Embryonic facial prominence (tissue), 1 donor: ENCODE results near the gene LBP.
"Not testable (repeated sequence)": the region's sequence is repeated elsewhere in the genome, so short reads cannot be mapped to it uniquely, and the experiment has no call there.

Experiments used
- DNase-seq: peaks from one replicate; pipeline ENCODE4 v3.0.0-alpha.2; 2016; ENCODE audit errors: extremely low spot score

Gene LBP

DNA sequence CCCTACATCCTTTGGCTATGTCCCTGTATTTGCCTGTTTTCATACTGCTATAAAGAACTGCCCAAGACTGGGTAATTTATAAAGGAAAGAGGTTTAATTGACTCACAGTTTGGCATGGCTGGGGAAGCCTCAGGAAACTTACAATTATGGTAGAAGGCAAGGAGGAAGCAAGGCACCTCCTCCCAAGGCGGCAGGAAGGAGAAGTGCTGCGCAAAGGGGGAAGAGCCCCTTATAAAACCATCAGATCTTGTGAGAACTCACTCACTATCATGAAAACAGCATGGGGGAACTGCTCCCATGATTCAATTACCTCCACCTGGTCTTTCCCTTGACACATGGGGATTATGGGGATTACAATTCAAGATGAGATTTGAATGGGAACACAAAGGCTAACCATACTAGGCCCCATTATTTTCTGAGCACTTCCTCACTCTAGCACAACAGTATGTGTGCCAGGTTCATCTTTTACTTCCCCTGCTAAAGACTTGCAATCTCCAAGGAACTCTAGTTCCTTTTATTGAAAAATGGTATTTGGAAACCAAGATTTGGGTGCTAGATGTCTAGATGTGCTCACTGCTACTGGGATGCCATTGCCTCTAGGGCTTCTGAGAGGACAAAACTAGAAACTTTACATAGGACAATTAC, 49.6 kb downstream of the LBP start:
- DNase-seq: not testable (repeated sequence)

DNA sequence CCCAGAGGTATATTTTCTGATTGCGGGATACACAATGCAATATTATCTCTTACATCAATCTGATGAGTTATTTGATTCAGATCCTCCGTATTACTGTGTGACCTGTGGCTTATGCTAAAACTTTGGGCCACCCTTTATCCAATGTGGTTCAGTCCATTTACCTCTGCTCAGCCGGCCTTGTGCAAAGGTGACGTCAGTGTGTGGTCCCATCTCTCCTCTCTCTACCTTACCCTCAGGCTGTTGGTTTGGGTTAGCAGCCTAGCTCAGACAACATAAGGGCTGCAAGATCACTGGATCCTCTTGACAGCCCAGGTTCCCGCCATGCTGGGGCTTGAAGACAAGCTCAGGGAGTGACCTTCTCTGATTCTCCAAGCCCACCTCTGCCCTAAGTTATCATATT, 55.8 kb downstream of the LBP start:
- DNase-seq: no peak

- no peak for DNase-seq
These were observed 56.5 kb downstream of the LBP start for GRCh38 chr20:38402816-38403215.

GRCh38 chr20:38404016-38404415, 57.7 kb downstream of the LBP start:
- DNase-seq: no peak

- DNase-seq: no peak
These were observed 58.9 kb downstream of the LBP start for GRCh38 chr20:38405132-38405531.

- no peak for DNase-seq
These were observed 60.2 kb downstream of the LBP start for GRCh38 chr20:38406476-38406875.

DNA sequence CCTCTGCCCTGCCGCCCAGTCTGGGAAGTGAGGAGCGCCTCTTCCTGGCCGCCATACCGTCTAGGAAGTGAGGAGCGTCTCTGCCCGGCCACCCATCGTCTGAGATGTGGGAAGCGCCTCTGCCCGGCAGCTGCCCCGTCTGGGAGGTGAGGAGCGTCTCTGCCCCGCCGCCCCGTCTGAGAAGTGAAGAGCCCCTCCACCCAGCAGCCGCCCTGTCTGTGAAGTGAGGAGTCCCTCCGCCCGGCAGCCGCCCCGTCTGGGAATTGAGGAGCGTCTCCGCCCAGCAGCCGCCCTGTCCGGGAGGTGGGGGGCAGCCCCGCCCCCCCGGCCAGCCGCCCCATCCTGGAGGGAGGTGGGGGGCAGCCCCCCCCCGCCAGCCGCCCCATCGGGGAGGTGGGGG, 61.0 kb downstream of the LBP start:
- no peak for DNase-seq

DNA sequence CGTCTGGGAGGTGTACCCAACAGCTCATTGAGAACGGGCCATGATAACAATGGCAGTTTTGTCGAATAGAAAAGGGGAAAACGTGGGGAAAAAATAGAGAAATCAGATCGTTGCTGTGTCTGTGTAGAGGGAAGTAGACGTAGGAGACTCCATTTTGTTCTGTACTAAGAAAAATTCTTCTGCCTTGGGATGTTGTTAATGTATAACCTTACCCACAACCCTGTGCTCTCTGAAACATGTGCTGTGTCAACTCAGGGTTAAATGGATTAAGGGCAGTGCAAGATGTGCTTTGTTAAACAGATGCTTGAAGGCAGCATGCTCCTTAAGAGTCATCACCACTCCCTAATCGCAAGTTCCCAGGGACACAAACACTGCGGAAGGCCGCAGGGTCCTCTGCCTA, 61.5 kb downstream of the LBP start:
- DNase-seq: not testable (repeated sequence)

DNA sequence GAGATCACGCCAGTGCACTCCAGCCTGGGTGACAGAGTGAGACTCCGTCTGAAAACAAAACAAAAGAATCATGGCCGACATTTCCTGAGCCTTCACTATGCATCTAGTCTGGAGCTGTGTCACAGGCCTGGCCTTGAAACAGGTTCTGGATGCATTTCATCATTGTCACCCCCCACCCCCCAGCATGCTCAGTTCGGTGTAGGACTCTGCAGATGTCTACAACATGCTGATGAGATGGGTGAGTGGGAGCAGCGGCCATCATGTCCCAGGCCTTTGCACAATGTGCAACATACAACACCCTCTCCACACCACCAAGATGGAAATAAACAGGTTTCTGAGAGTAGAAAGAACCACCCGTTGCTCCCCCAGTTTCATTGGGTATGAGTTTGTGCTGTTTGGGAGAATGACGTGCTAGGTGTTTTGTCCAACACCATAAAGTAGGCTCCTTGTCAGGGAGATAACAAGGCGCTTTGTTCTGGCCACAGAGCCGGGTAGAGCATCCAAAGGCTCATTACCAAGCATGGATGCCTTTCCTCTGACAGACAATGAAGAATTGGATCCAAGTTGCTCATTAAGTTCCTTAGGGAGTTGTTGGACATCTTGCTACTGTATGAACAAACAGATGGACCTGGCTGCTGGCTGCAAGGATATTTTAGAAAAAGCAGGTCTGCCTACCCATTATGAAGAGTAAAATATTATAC, 66.7 kb downstream of the LBP start:
- no peak for DNase-seq

- no peak for DNase-seq
These were observed 68.6 kb downstream of the LBP start for GRCh38 chr20:38414769-38415450.

- no peak for DNase-seq
These were observed 72.4 kb downstream of the LBP start for GRCh38 chr20:38418509-38419204.

- DNase-seq: no peak
These were observed 74.3 kb downstream of the LBP start for GRCh38 chr20:38420388-38421085.

DNA sequence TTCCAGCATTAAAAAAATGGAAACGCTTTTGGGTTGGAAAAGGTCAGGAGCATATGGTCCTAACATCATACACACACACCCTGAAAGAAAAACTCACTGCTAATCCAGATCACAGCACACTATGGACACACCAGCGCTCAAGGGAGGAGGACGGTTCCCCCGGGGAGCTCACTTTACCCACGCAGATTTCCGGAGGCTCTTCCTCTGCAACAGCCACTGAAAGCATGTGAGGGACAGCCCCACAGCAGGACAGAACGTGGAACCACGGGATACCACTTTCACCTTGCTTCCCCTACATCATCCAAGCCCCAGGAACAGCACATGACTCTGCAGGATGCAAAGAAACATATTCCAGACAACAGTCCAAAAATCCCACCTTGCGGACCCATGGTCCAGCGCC, 75.6 kb downstream of the LBP start:
- DNase-seq: no peak

- DNase-seq: no peak
These were observed 77.3 kb downstream of the LBP start for GRCh38 chr20:38423541-38423940.

GRCh38 chr20:38424401-38424800, 78.1 kb downstream of the LBP start:
- DNase-seq: no peak

GRCh38 chr20:38426006-38426897, 80.0 kb downstream of the LBP start:
- no peak for DNase-seq
